ENCODE data around the gene ATP5PO.
A peak's percentile ranks its signal among the peaks of the same experiment; 100 is the strongest.
"Not testable (repeated sequence)": the region's sequence is repeated elsewhere in the genome, so short reads cannot be mapped to it uniquely, and the experiment has no call there.

The ATP5PO gene

GRCh38 chr21:33931052-33931798 is 15.6 kb upstream of the ATP5PO start:
- H3K27me3 Mint-ChIP-seq, H3K9me3 Mint-ChIP-seq: not testable (repeated sequence)
- peak overlapping the region; percentile 94 to 98 for H3K4me3 Mint-ChIP-seq
- H3K4me1 Mint-ChIP-seq: peaks cover 24% of the 10 kb centered on the region
- ATAC-seq (peak; percentile 98), DNase-seq (peak; percentile 75 to 85)
- peak overlapping the region; percentile 99 for H3K27ac Mint-ChIP-seq

- not testable (repeated sequence) for H3K4me1 Mint-ChIP-seq, H3K27ac Mint-ChIP-seq, H3K27me3 Mint-ChIP-seq, H3K9me3 Mint-ChIP-seq, DNase-seq, H3K4me3 Mint-ChIP-seq, ATAC-seq
Measured at GRCh38 chr21:33926248-33926647, 10.6 kb upstream of the ATP5PO start.

GRCh38 chr21:33924766-33925100 is 9.1 kb upstream of the ATP5PO start:
- ATAC-seq (no peak), DNase-seq (no peak)
- H3K4me1 Mint-ChIP-seq: peaks cover 5% of the 10 kb centered on the region
- no peak overlapping the region for H3K4me3 Mint-ChIP-seq
- H3K27ac Mint-ChIP-seq: no peak overlapping the region
- H3K9me3 Mint-ChIP-seq: no peaks in the 10 kb centered on the region
- H3K27me3 Mint-ChIP-seq: peaks cover 8% of the 10 kb centered on the region

GRCh38 chr21:33924079-33924765 is 8.6 kb upstream of the ATP5PO start:
- no peak overlapping the region for H3K27ac Mint-ChIP-seq
- peaks cover 8% of the 10 kb centered on the region for H3K27me3 Mint-ChIP-seq
- H3K4me1 Mint-ChIP-seq: peaks cover 5% of the 10 kb centered on the region
- peak; percentile 85 for DNase-seq
- H3K9me3 Mint-ChIP-seq: no peaks in the 10 kb centered on the region
- peak overlapping the region in 1 of 2 donors; percentile 13 for H3K4me3 Mint-ChIP-seq
- peak; percentile 96 for ATAC-seq

- peak overlapping the region in 1 of 2 donors; percentile 48 for H3K27ac Mint-ChIP-seq
- H3K4me1 Mint-ChIP-seq: peaks cover 36% of the 10 kb centered on the region
- ATAC-seq (no peak), DNase-seq (no peak)
- H3K4me3 Mint-ChIP-seq: no peak overlapping the region
- H3K27me3 Mint-ChIP-seq: no peaks in the 10 kb centered on the region
- H3K9me3 Mint-ChIP-seq: no peaks in the 10 kb centered on the region
Measured at GRCh38 chr21:33917421-33917820, 1.8 kb upstream of the ATP5PO start.

- peak overlapping the region; percentile 99 for H3K27ac Mint-ChIP-seq
- H3K4me3 Mint-ChIP-seq: peak overlapping the region; percentile 99
- peaks cover 36% of the 10 kb centered on the region for H3K4me1 Mint-ChIP-seq
- DNase-seq (no peak), ATAC-seq (no peak)
- no peaks in the 10 kb centered on the region for H3K27me3 Mint-ChIP-seq
- H3K9me3 Mint-ChIP-seq: no peaks in the 10 kb centered on the region
Measured at GRCh38 chr21:33916200-33916567, 580 bp upstream of the ATP5PO start.

- H3K27me3 Mint-ChIP-seq: no peaks in the 10 kb centered on the region
- H3K27ac Mint-ChIP-seq: no peak overlapping the region
- ATAC-seq (no peak), DNase-seq (no peak)
- peaks cover 48% of the 10 kb centered on the region for H3K4me1 Mint-ChIP-seq
- peak overlapping the region; percentile 99 for H3K4me3 Mint-ChIP-seq
- no peaks in the 10 kb centered on the region for H3K9me3 Mint-ChIP-seq
Measured at GRCh38 chr21:33914188-33914587, 1.4 kb downstream of the ATP5PO start.

GRCh38 chr21:33909756-33910155 is 5.8 kb downstream of the ATP5PO start:
- Mint-ChIP-seq H3K4me3 (no peak overlapping the region), H3K27ac (no peak overlapping the region), H3K4me1 (peaks cover 37% of the 10 kb centered on the region), H3K27me3 (no peaks in the 10 kb centered on the region), H3K9me3 (no peaks in the 10 kb centered on the region)
- ATAC-seq (no peak), DNase-seq (no peak)

- H3K4me3 Mint-ChIP-seq: no peak overlapping the region
- no peak overlapping the region for H3K27ac Mint-ChIP-seq
- peak in 1 of 2 donors; percentile 26 for DNase-seq
- H3K9me3 Mint-ChIP-seq: no peaks in the 10 kb centered on the region
- peak; percentile 39 for ATAC-seq
- no peaks in the 10 kb centered on the region for H3K27me3 Mint-ChIP-seq
- H3K4me1 Mint-ChIP-seq: peaks cover 28% of the 10 kb centered on the region
Measured at GRCh38 chr21:33908760-33909159, 6.8 kb downstream of the ATP5PO start.

GRCh38 chr21:33904041-33904440 is 11.6 kb downstream of the ATP5PO start:
- Mint-ChIP-seq H3K9me3 (no peaks in the 10 kb centered on the region), H3K4me3 (no peak overlapping the region), H3K4me1 (peaks cover 22% of the 10 kb centered on the region), H3K27me3 (no peaks in the 10 kb centered on the region), H3K27ac (no peak overlapping the region)
- ATAC-seq: no peak
- no peak for DNase-seq

- peak overlapping the region in 1 of 2 donors; percentile 93 for H3K27ac Mint-ChIP-seq
Measured at GRCh38 chr21:33902349-33902748, 13.3 kb downstream of the ATP5PO start.

GRCh38 chr21:33901412-33902288 is 14.0 kb downstream of the ATP5PO start:
- peak; percentile 76 for ATAC-seq
- peak in 1 of 2 donors; percentile 18 for DNase-seq
- Mint-ChIP-seq H3K27ac (peak overlapping the region in 1 of 2 donors; percentile 34), H3K4me3 (no peak overlapping the region), H3K27me3 (no peaks in the 10 kb centered on the region), H3K4me1 (peaks cover 16% of the 10 kb centered on the region), H3K9me3 (no peaks in the 10 kb centered on the region)

More at GRCh38 chr21:33902349-33902748, 13.3 kb downstream of the ATP5PO start:
- ATAC-seq: no peak
- DNase-seq: no peak
- peaks cover 16% of the 10 kb centered on the region for H3K4me1 Mint-ChIP-seq
- no peaks in the 10 kb centered on the region for H3K27me3 Mint-ChIP-seq
- H3K9me3 Mint-ChIP-seq: no peaks in the 10 kb centered on the region
- no peak overlapping the region for H3K4me3 Mint-ChIP-seq

- Mint-ChIP-seq H3K27me3 (no peaks in the 10 kb centered on the region), H3K4me3 (no peak overlapping the region), H3K9me3 (no peaks in the 10 kb centered on the region), H3K27ac (no peak overlapping the region), H3K4me1 (peaks cover 29% of the 10 kb centered on the region)
- DNase-seq (no peak), ATAC-seq (no peak)
Measured at GRCh38 chr21:33899199-33899598, 16.4 kb downstream of the ATP5PO start.

GRCh38 chr21:33898586-33898985 is 17.0 kb downstream of the ATP5PO start:
- peaks cover 29% of the 10 kb centered on the region for H3K4me1 Mint-ChIP-seq
- ATAC-seq (no peak), DNase-seq (no peak)
- no peaks in the 10 kb centered on the region for H3K27me3 Mint-ChIP-seq
- H3K27ac Mint-ChIP-seq: no peak overlapping the region
- no peak overlapping the region for H3K4me3 Mint-ChIP-seq
- no peaks in the 10 kb centered on the region for H3K9me3 Mint-ChIP-seq

GRCh38 chr21:33897739-33898138 is 17.9 kb downstream of the ATP5PO start:
- H3K4me3 Mint-ChIP-seq: no peak overlapping the region
- peaks cover 26% of the 10 kb centered on the region for H3K4me1 Mint-ChIP-seq
- DNase-seq (no peak), ATAC-seq (no peak)
- H3K9me3 Mint-ChIP-seq: no peaks in the 10 kb centered on the region
- H3K27me3 Mint-ChIP-seq: no peaks in the 10 kb centered on the region
- no peak overlapping the region for H3K27ac Mint-ChIP-seq

GRCh38 chr21:33897098-33897497 is 18.5 kb downstream of the ATP5PO start:
- H3K9me3 Mint-ChIP-seq: no peaks in the 10 kb centered on the region
- H3K4me3 Mint-ChIP-seq: no peak overlapping the region
- peak overlapping the region in 1 of 2 donors; percentile 24 for H3K27ac Mint-ChIP-seq
- no peak for DNase-seq
- no peak for ATAC-seq
- H3K27me3 Mint-ChIP-seq: no peaks in the 10 kb centered on the region
- H3K4me1 Mint-ChIP-seq: peaks cover 20% of the 10 kb centered on the region

All from stimulated activated naive CD8-positive, alpha-beta T cell treated with anti-CD3 and anti-CD28 coated beads, Interleukin-15, amount 100 ng/mL, for 72 hours (primary cell).